ENCODE results near the gene CD52.

CD52 gene

GRCh38 chr1:26317612-26318337 lies at the start of gene CD52:
CD52 (plus strand) TSS chr1:26317958; CDS start chr1:26318018, 60 bp downstream.
- no peak for DNase-seq

- no peak for DNase-seq
These were observed 49.2 kb upstream of the CD52 start for GRCh38 chr1:26268290-26269197.

GRCh38 chr1:26269198-26269550 lies 48.6 kb upstream of the CD52 start:
- no peak for DNase-seq

- no peak for DNase-seq
These were observed 42.8 kb upstream of the CD52 start for GRCh38 chr1:26274801-26275425.

GRCh38 chr1:26275580-26276431 lies 42.0 kb upstream of the CD52 start:
- peak; percentile 79 for DNase-seq

GRCh38 chr1:26276432-26276838 lies 41.3 kb upstream of the CD52 start:
- DNase-seq, result peak; percentile 42

GRCh38 chr1:26277261-26277661 lies 40.5 kb upstream of the CD52 start:
- DNase-seq, result no peak

- no peak for DNase-seq
These were observed 40.0 kb upstream of the CD52 start for GRCh38 chr1:26277719-26278118.

GRCh38 chr1:26278303-26278702 lies 39.5 kb upstream of the CD52 start:
- DNase-seq, result peak; percentile 72

GRCh38 chr1:26278724-26279455 lies 38.9 kb upstream of the CD52 start:
- peak; percentile 49 for DNase-seq

- DNase-seq, result peak; percentile 90
These were observed 38.1 kb upstream of the CD52 start, which contains the start of gene SH3BGRL3 for GRCh38 chr1:26279456-26280332. SH3BGRL3 (plus strand) TSS chr1:26280086; CDS start chr1:26280156, 70 bp downstream.

GRCh38 chr1:26280333-26281042 lies 37.3 kb upstream of the CD52 start:
- no peak for DNase-seq

- no peak for DNase-seq
These were observed 36.4 kb upstream of the CD52 start for GRCh38 chr1:26281091-26281958.

GRCh38 chr1:26281971-26282370 lies 35.8 kb upstream of the CD52 start:
- peak; percentile 76 for DNase-seq

GRCh38 chr1:26282401-26282918 lies 35.3 kb upstream of the CD52 start:
- no peak for DNase-seq

GRCh38 chr1:26283279-26283853 lies 34.4 kb upstream of the CD52 start:
- DNase-seq, result no peak

- DNase-seq, result no peak
These were observed 33.7 kb upstream of the CD52 start for GRCh38 chr1:26283871-26284596.

Measured in left hindlimb (tissue), 1 donor.